Coronary artery (tissue), 2 donors: ENCODE measurements around the gene DAP3.
A peak's percentile ranks its signal among the peaks of the same experiment; 100 is the strongest.
"Not testable (repeated sequence)": the region's sequence is repeated elsewhere in the genome, so short reads cannot be mapped to it uniquely, and the experiment has no call there.

Source experiments
- DNase-seq: peaks from one replicate; pipeline ENCODE4 v3.0.0-alpha.2; 2017; ENCODE audit warnings: low spot score
- H3K27ac ChIP-seq, 2 donors: fragments of 200-600 bp; sonication (generic); one replicate each; pipeline ENCODE4 v1.5.1; 2016 to 2019
- H3K4me3 ChIP-seq: fragments of 200-600 bp; sonication (generic); 2 replicates; pipeline ENCODE4 v1.5.1; 2016; ENCODE audit warnings: mild to moderate bottlenecking, moderate library complexity
- CTCF ChIP-seq: fragments of 200-600 bp; sonication (generic); IDR thresholded peaks from one replicate; pipeline ENCODE4 v1.5.1; 2019; ENCODE audit warnings: antibody characterized with exemption

DAP3 gene

GRCh38 chr1:155741908-155742307 is 53.0 kb downstream of the DAP3 start:
- DNase-seq = no peak
- Histone ChIP-seq H3K27ac (no peak overlapping the region), H3K4me3 (no peak overlapping the region)
- no peak for TF ChIP-seq CTCF

DNA sequence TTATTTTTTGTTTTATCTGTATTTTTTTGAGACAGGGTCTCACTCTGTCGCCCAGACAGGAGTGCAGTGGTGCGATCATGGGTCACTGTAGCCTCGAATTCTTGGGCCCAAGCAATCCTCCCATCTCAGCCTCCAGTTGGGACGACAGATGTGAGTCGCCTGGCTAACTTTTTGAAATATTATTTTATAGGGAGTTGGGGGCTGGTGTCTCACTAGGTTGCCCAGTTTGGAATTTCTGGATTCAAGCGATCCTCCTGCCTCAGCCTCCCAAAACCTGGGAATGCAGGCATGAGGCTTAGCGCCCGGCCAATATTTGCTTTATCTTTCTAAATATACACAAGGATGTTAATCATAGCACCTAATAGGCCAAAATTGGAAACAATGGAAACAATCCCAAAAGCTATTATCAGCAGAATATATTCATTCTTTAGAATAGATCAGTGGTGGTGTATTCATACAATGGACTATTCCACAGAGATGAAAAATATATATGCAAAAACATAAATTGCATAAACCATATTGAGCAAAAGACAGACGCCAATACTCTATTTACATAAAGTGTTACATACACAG is 55.9 kb downstream of the DAP3 start:
- Histone ChIP-seq H3K4me3 (peak overlapping the region; percentile 78), H3K27ac (peak overlapping the region; percentile 52 to 83)
- TF ChIP-seq CTCF = no peak
- DNase-seq = no peak

GRCh38 chr1:155745284-155746228 is 56.7 kb downstream of the DAP3 start:
- peak; percentile 96 for DNase-seq
- Histone ChIP-seq H3K27ac (peak overlapping the region; percentile 52 to 83), H3K4me3 (peak overlapping the region; percentile 78)

DNA sequence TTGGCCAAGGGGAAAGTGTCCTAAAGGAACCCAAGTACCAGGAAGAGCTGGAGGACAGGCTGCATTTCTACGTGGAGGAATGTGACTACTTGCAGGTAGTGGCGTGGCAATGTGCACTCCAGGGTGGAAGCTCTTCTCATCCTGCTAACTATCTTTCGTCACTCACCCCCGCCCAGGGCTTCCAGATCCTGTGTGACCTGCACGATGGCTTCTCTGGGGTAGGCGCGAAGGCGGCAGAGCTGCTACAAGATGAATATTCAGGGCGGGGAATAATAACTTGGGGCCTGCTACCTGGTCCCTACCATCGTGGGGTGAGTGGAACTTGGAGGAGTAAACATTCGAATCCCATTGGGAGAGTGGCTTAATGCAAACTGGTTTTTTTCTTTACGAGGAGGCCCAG is 58.7 kb downstream of the DAP3 start:
- H3K4me3 ChIP-seq, H3K27ac ChIP-seq, DNase-seq: not testable (repeated sequence)

DNA sequence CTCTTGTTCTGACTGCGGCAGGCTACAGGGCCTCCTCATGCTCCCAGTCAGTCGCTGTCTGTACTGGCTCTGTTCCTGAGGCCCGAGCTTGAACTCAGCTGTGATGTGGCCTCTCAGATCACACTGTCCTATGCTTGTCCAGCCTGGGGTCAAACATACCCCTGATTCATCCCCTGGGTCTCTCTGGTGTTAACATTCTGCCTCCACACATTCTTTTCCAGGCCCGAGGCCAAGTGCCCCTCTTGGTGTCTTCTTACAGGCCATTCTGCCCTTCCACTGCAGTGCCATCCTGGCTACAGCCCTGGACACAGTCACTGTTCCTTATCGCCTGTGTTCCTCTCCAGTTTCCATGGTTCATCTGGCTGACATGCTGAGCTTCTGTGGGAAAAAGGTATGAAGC is 59.2 kb downstream of the DAP3 start:
- not testable (repeated sequence) for H3K27ac ChIP-seq, DNase-seq, H3K4me3 ChIP-seq

GRCh38 chr1:155759017-155759416 is 70.1 kb downstream of the DAP3 start:
- H3K27ac ChIP-seq, DNase-seq, H3K4me3 ChIP-seq: not testable (repeated sequence)

GRCh38 chr1:155759966-155760630 is 71.2 kb downstream of the DAP3 start:
- H3K4me3 ChIP-seq = no peak overlapping the region
- DNase-seq = no peak
- no peak for TF ChIP-seq CTCF
- no peak overlapping the region for H3K27ac ChIP-seq

DNA sequence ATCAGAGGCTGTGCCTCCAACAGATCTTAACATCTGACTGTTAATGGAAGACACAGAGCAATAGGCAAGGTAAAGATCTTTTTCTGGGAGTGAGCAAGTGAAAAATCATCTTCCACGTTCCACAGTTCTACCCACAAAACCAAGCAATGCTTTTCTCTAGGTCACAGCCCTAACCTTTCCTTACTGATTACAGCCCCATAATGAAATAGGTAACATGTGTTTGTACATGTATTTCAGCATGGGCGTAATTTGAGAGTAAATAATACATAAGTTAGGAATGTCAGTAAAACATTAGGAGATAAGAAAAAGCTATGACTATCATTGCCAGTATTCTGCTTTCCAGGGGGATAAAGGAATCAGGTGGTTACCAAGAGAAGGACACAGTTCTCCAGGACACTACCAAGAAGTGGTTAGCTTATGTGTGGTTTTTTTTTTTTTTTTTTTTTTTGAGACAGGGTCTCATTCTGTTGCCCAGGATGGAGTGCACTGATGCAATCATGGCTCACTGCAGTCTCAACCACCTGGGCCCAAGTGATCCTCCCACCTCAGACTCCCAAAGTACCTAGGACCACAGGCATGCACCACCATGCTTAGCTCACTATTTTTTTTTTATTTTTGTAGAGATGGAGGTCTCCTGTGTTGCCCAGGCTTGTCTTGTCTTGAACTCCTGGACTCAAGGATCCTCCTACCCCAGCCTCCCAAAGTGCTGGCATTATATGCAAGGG is 72.0 kb downstream of the DAP3 start:
- H3K4me3 ChIP-seq = no peak overlapping the region
- no peak for TF ChIP-seq CTCF

More for the DNA sequence above, 72.0 kb downstream of the DAP3 start:
- no peak overlapping the region for H3K27ac ChIP-seq
- DNase-seq = no peak
